IMR-90 (cell line): ENCODE results near the gene BFSP1. TPM values are rescaled to one million over a fixed set of nuclear protein-coding genes. Genes with fewer than 3 reads are reported as not detected.

ENCODE experiments used
- ATAC-seq: fragments of 200-7000 bp; cut with Tn5 transposase; 2 replicates; pipeline ENCODE4 v1.9.1; 2020; ENCODE audit warnings: low read depth, mild to moderate bottlenecking, moderate library complexity
- BruUV-seq: library from RNA; stranded (reverse); fragments of 400-500 nt; replicated peaks from 2 replicates; lab custom pipeline; 2021; lab: Mats Ljungman, UMichigan
- CTCF ChIA-PET: fragments of 300-600 bp; formaldehyde crosslinking; extraction: SDS; loops from one replicate; lab custom pipeline; 2021; ENCODE audit warnings: antibody characterized with exemption; lab: Yijun Ruan, JAX
- POLR2A ChIA-PET: fragments of 300-600 bp; sonication (Branson Sonifier 250); formaldehyde crosslinking; loops from one replicate; lab custom pipeline; 2022; ENCODE audit warnings: antibody characterized with exemption; ENCODE audit not compliant: unreplicated experiment; lab: Charles Lee
- DNase-seq: peaks from one replicate; pipeline ENCODE4 v3.0.0; 2013
- H2AFZ ChIP-seq: replicated peaks from 2 replicates; pipeline ENCODE3; 2013; ENCODE audit warnings: low read length, mild to moderate bottlenecking; ENCODE audit not compliant: poor library complexity
- H2AK5ac ChIP-seq: 2 replicates; pipeline ENCODE4 v1.6.1; 2013; ENCODE audit warnings: low read depth, low read length, inconsistent platforms
- H2AK9ac ChIP-seq: replicated peaks from 2 replicates; pipeline ENCODE3; 2013; ENCODE audit warnings: mild to moderate bottlenecking, low read depth, low read length, moderate library complexity; ENCODE audit not compliant: poor library complexity
- H2BK120ac ChIP-seq: 2 replicates; pipeline ENCODE4 v1.6.1; 2013; ENCODE audit warnings: low read depth, low read length, inconsistent platforms
- H2BK15ac ChIP-seq: 3 replicates; pipeline ENCODE4 v1.6.1; 2013; ENCODE audit warnings: low read depth, low read length, inconsistent platforms
- H2BK20ac ChIP-seq: 2 replicates; pipeline ENCODE4 v1.6.1; 2013; ENCODE audit warnings: low read depth, mild to moderate bottlenecking, inconsistent platforms, low read length, moderate library complexity
- H2BK5ac ChIP-seq: 2 replicates; pipeline ENCODE4 v1.6.1; 2013; ENCODE audit warnings: mild to moderate bottlenecking, low read depth, low read length, inconsistent platforms; ENCODE audit not compliant: poor library complexity, severe bottlenecking
- H3K14ac ChIP-seq: replicated peaks from 2 replicates; pipeline ENCODE4 v1.6.1; 2013; ENCODE audit warnings: low read depth, low read length, inconsistent platforms
- H3K18ac ChIP-seq: 2 replicates; pipeline ENCODE4 v1.6.1; 2013; ENCODE audit warnings: low read depth, low read length, control low read depth
- H3K23ac ChIP-seq: 2 replicates; pipeline ENCODE4 v1.6.1; 2013; ENCODE audit warnings: low read depth, low read length, inconsistent platforms
- H3K27ac ChIP-seq: 2 replicates; pipeline ENCODE4 v1.5.1; 2013; ENCODE audit warnings: mild to moderate bottlenecking, control low read depth, low read length; ENCODE audit not compliant: insufficient read depth
- H3K27me3 ChIP-seq: 2 replicates; pipeline ENCODE4 v1.6.1; 2013; ENCODE audit warnings: low read length; ENCODE audit not compliant: control insufficient read depth, insufficient read depth
- H3K36me3 ChIP-seq: 2 replicates; pipeline ENCODE4 v1.6.1; 2013; ENCODE audit warnings: low read length, mixed read lengths; ENCODE audit not compliant: control insufficient read depth, insufficient read depth
- H3K4ac ChIP-seq: 2 replicates; pipeline ENCODE4 v1.6.1; 2013; ENCODE audit warnings: low read depth, low read length, inconsistent platforms
- H3K4me1 ChIP-seq: 2 replicates; pipeline ENCODE4 v1.6.1; 2013; ENCODE audit warnings: low read length, mixed read lengths; ENCODE audit not compliant: control insufficient read depth, insufficient read depth
- H3K4me2 ChIP-seq: 2 replicates; pipeline ENCODE4 v1.6.1; 2013; ENCODE audit warnings: low read depth, mild to moderate bottlenecking, control low read depth, low read length, moderate library complexity
- H3K4me3 ChIP-seq: 2 replicates; pipeline ENCODE4 v1.5.1; 2013; ENCODE audit warnings: low read depth, mild to moderate bottlenecking, control low read depth, low read length, moderate library complexity; ENCODE audit not compliant: insufficient read depth
- H3K56ac ChIP-seq: 2 replicates; pipeline ENCODE4 v1.6.1; 2013; ENCODE audit warnings: low read length, inconsistent platforms; ENCODE audit not compliant: insufficient read depth; ENCODE audit errors: extremely low read depth
- H3K79me1 ChIP-seq, 2 experiments: 2 replicates each; pipeline ENCODE4 v1.6.1; 2013; ENCODE audit warnings: low read length in 2 of 2, inconsistent platforms in 1 of 2, low read depth in 1 of 2
- H3K9ac ChIP-seq: 2 replicates; pipeline ENCODE4 v1.6.1; 2013; ENCODE audit warnings: low read depth, low read length, control low read depth
- H3K9me1 ChIP-seq: 2 replicates; pipeline ENCODE4 v1.6.1; 2013; ENCODE audit warnings: low read length, inconsistent platforms; ENCODE audit not compliant: insufficient read depth
- H3K9me3 ChIP-seq: 2 replicates; pipeline ENCODE4 v1.6.1; 2013; ENCODE audit warnings: low read length; ENCODE audit not compliant: control insufficient read depth, insufficient read depth
- H4K20me1 ChIP-seq: 2 replicates; pipeline ENCODE4 v1.6.1; 2013; ENCODE audit warnings: low read length, inconsistent platforms; ENCODE audit not compliant: insufficient read depth
- H4K5ac ChIP-seq: 2 replicates; pipeline ENCODE4 v1.6.1; 2013; ENCODE audit warnings: mild to moderate bottlenecking, low read depth, low read length, control low read depth
- H4K8ac ChIP-seq, 2 experiments: 2 replicates each; pipeline ENCODE4 v1.6.1; 2013; ENCODE audit warnings: low read depth in 2 of 2, low read length in 2 of 2, control low read depth in 1 of 2, inconsistent platforms in 1 of 2
- H4K91ac ChIP-seq: 2 replicates; pipeline ENCODE4 v1.6.1; 2013; ENCODE audit warnings: low read depth, low read length, inconsistent platforms; ENCODE audit not compliant: insufficient read depth
- CEBPB ChIP-seq: IDR thresholded peaks from 2 replicates; pipeline ENCODE4 v1.6.1; 2012; ENCODE audit warnings: low read depth, low read length, improper control_type of control experiment
- FOS ChIP-seq: fragments of 150-350 bp; IDR thresholded peaks from 2 replicates; pipeline ENCODE4 v1.6.1; 2016; ENCODE audit warnings: low read depth, low read length
- SMC3 ChIP-seq: fragments of 150-350 bp; IDR thresholded peaks from 2 replicates; pipeline ENCODE4 v1.6.1; 2016; ENCODE audit warnings: low read depth, mild to moderate bottlenecking, antibody characterized with exemption, low read length, moderate library complexity
- WGBS, 2 experiments: methylation state at CpG; one replicate each; pipeline versions ENCODE4 v1.1.5 to v1.1.7; 2013; ENCODE audit warnings: missing lambda C conversion rate in 2 of 2; ENCODE audit not compliant: insufficient read length in 1 of 2; ENCODE audit errors: extremely low coverage in 2 of 2; 5-methylcytosine and 5-hydroxymethylcytosine counted together
- dilution Hi-C: fragments of 300-500 bp; cut with HindIII; formaldehyde crosslinking; loops from one replicate; pipeline ENCODE4 v1.14.3; 2018; ENCODE audit warnings: low sequenced_read_pairs; ENCODE audit not compliant: unreplicated experiment
- in situ Hi-C: fragments of 300-500 bp; cut with MboI; formaldehyde crosslinking; loops from 3 replicates; pipeline ENCODE4 v1.14.3; 2019; ENCODE audit warnings: low sequenced_read_pairs, inconsistent platforms, mixed read lengths
- intact Hi-C: fragments of 100-400 bp; cut with micrococcal nuclease; formaldehyde crosslinking; loops from 2 replicates; pipeline ENCODE4 v1.10.0; 2022
- polyA plus RNA-seq, 3 experiments: library from polyadenylated mRNA; depleted of rRNA; stranded (reverse); fragments of >200 nt; gene quantifications; 2 replicates each; pipeline ENCODE4 v1.2.3, GENCODE V29; 2012; ENCODE audit warnings: low replicate concordance in 1 of 3
- total RNA-seq: library from RNA; depleted of rRNA; stranded (reverse); fragments of >200 nt; gene quantifications from 2 replicates; pipeline ENCODE4 v1.2.3, GENCODE V29; 2012

BFSP1 gene
- total and polyA plus RNA-seq, 2 of the 4 experiments (the other 2 are of a cell fraction) = 1.1 to 2.0 TPM

- H3K14ac ChIP-seq = no peak overlapping the region
- no peak overlapping the region for H4K5ac ChIP-seq
- no peak overlapping the region for H2BK120ac ChIP-seq
- no peak overlapping the region for H4K91ac ChIP-seq
- no peak overlapping the region for H3K27ac ChIP-seq
- no peak for ATAC-seq
- H2BK20ac ChIP-seq = no peak overlapping the region; the same call in 1 of the 2 replicates
- no peak overlapping the region for H2BK15ac ChIP-seq
- DNase-seq = no peak
- no peak overlapping the region for H2AK9ac ChIP-seq
- H3K9me1 ChIP-seq = no peaks in the 10 kb centered on the region
- peaks cover 4% of the 10 kb centered on the region; the same call in 1 of the 2 replicates for H3K4me1 ChIP-seq
- H2AFZ ChIP-seq = no peak overlapping the region
- intact Hi-C loops = loop anchor here (5.0 to 10.0 kb wide), 2 partner anchors 107 to 390 kb away; no protein-coding TSS in a partner anchor
- H3K36me3 ChIP-seq = no peaks in the 10 kb centered on the region
- H4K20me1 ChIP-seq = no peaks in the 10 kb centered on the region
- no peak overlapping the region for H4K8ac ChIP-seq
- in situ Hi-C loops = loop anchor here (10.0 kb wide), 1 partner anchor 767 kb away; no protein-coding TSS in a partner anchor
- no peak overlapping the region for H3K23ac ChIP-seq
- WGBS, 2 experiments = 88% methylated on average over 1 of the region's 5 CpGs; no CpG with 5 or more reads in 1 of the 2 experiments
- H2AK5ac ChIP-seq = no peak overlapping the region
- H3K18ac ChIP-seq = no peak overlapping the region
- no peak overlapping the region for H3K56ac ChIP-seq
- H3K4ac ChIP-seq = peak overlapping the region; percentile 22; the same call in 1 of the 2 replicates
- no peak overlapping the region for H3K4me2 ChIP-seq
- POLR2A ChIA-PET = no interaction called here
- TF ChIP-seq CEBPB = no peak
- no peak for TF ChIP-seq SMC3
- no peak for TF ChIP-seq FOS
- dilution Hi-C loops = no loop called here
- H3K79me1 ChIP-seq = no peaks in the 10 kb centered on the region
- H3K4me3 ChIP-seq = no peak overlapping the region
- BruUV-seq = no TSS peak
- CTCF ChIA-PET = no interaction called here
- H3K9me3 ChIP-seq = no peaks in the 10 kb centered on the region
- peaks cover 7% of the 10 kb centered on the region; the same call in 1 of the 2 replicates for H3K27me3 ChIP-seq
- H2BK5ac ChIP-seq = no peak overlapping the region
- no peak overlapping the region for H3K9ac ChIP-seq
Observed at GRCh38 chr20:17507531-17507930, 23.6 kb downstream of the BFSP1 start.
